IMR-90 (cell line): ENCODE measurements around the gene MESP2. TPM values are rescaled to one million over a fixed set of nuclear protein-coding genes. Genes with fewer than 3 reads are reported as not detected.

ENCODE experiments used
- ATAC-seq: fragments of 200-7000 bp; cut with Tn5 transposase; 2 replicates; pipeline ENCODE4 v1.9.1; 2020; ENCODE audit warnings: low read depth, mild to moderate bottlenecking, moderate library complexity
- BruUV-seq: library from RNA; stranded (reverse); fragments of 400-500 nt; replicated peaks from 2 replicates; lab custom pipeline; 2021; lab: Mats Ljungman, UMichigan
- CTCF ChIA-PET: fragments of 300-600 bp; formaldehyde crosslinking; extraction: SDS; loops from one replicate; lab custom pipeline; 2021; ENCODE audit warnings: antibody characterized with exemption; lab: Yijun Ruan, JAX
- POLR2A ChIA-PET: fragments of 300-600 bp; sonication (Branson Sonifier 250); formaldehyde crosslinking; loops from one replicate; lab custom pipeline; 2022; ENCODE audit warnings: antibody characterized with exemption; ENCODE audit not compliant: unreplicated experiment; lab: Charles Lee
- DNase-seq: peaks from one replicate; pipeline ENCODE4 v3.0.0; 2013
- H2AFZ ChIP-seq: replicated peaks from 2 replicates; pipeline ENCODE3; 2013; ENCODE audit warnings: low read length, mild to moderate bottlenecking; ENCODE audit not compliant: poor library complexity
- H2AK5ac ChIP-seq: 2 replicates; pipeline ENCODE4 v1.6.1; 2013; ENCODE audit warnings: low read depth, low read length, inconsistent platforms
- H2AK9ac ChIP-seq: replicated peaks from 2 replicates; pipeline ENCODE3; 2013; ENCODE audit warnings: mild to moderate bottlenecking, low read depth, low read length, moderate library complexity; ENCODE audit not compliant: poor library complexity
- H2BK120ac ChIP-seq: 2 replicates; pipeline ENCODE4 v1.6.1; 2013; ENCODE audit warnings: low read depth, low read length, inconsistent platforms
- H2BK15ac ChIP-seq: 3 replicates; pipeline ENCODE4 v1.6.1; 2013; ENCODE audit warnings: low read depth, low read length, inconsistent platforms
- H2BK20ac ChIP-seq: 2 replicates; pipeline ENCODE4 v1.6.1; 2013; ENCODE audit warnings: low read depth, mild to moderate bottlenecking, inconsistent platforms, low read length, moderate library complexity
- H2BK5ac ChIP-seq: 2 replicates; pipeline ENCODE4 v1.6.1; 2013; ENCODE audit warnings: mild to moderate bottlenecking, low read depth, low read length, inconsistent platforms; ENCODE audit not compliant: poor library complexity, severe bottlenecking
- H3K14ac ChIP-seq: replicated peaks from 2 replicates; pipeline ENCODE4 v1.6.1; 2013; ENCODE audit warnings: low read depth, low read length, inconsistent platforms
- H3K18ac ChIP-seq: 2 replicates; pipeline ENCODE4 v1.6.1; 2013; ENCODE audit warnings: low read depth, low read length, control low read depth
- H3K23ac ChIP-seq: 2 replicates; pipeline ENCODE4 v1.6.1; 2013; ENCODE audit warnings: low read depth, low read length, inconsistent platforms
- H3K27ac ChIP-seq: 2 replicates; pipeline ENCODE4 v1.5.1; 2013; ENCODE audit warnings: mild to moderate bottlenecking, control low read depth, low read length; ENCODE audit not compliant: insufficient read depth
- H3K27me3 ChIP-seq: 2 replicates; pipeline ENCODE4 v1.6.1; 2013; ENCODE audit warnings: low read length; ENCODE audit not compliant: control insufficient read depth, insufficient read depth
- H3K36me3 ChIP-seq: 2 replicates; pipeline ENCODE4 v1.6.1; 2013; ENCODE audit warnings: low read length, mixed read lengths; ENCODE audit not compliant: control insufficient read depth, insufficient read depth
- H3K4ac ChIP-seq: 2 replicates; pipeline ENCODE4 v1.6.1; 2013; ENCODE audit warnings: low read depth, low read length, inconsistent platforms
- H3K4me1 ChIP-seq: 2 replicates; pipeline ENCODE4 v1.6.1; 2013; ENCODE audit warnings: low read length, mixed read lengths; ENCODE audit not compliant: control insufficient read depth, insufficient read depth
- H3K4me2 ChIP-seq: 2 replicates; pipeline ENCODE4 v1.6.1; 2013; ENCODE audit warnings: low read depth, mild to moderate bottlenecking, control low read depth, low read length, moderate library complexity
- H3K4me3 ChIP-seq: 2 replicates; pipeline ENCODE4 v1.5.1; 2013; ENCODE audit warnings: low read depth, mild to moderate bottlenecking, control low read depth, low read length, moderate library complexity; ENCODE audit not compliant: insufficient read depth
- H3K56ac ChIP-seq: 2 replicates; pipeline ENCODE4 v1.6.1; 2013; ENCODE audit warnings: low read length, inconsistent platforms; ENCODE audit not compliant: insufficient read depth; ENCODE audit errors: extremely low read depth
- H3K79me1 ChIP-seq, 2 experiments: 2 replicates each; pipeline ENCODE4 v1.6.1; 2013; ENCODE audit warnings: low read length in 2 of 2, inconsistent platforms in 1 of 2, low read depth in 1 of 2
- H3K9ac ChIP-seq: 2 replicates; pipeline ENCODE4 v1.6.1; 2013; ENCODE audit warnings: low read depth, low read length, control low read depth
- H3K9me1 ChIP-seq: 2 replicates; pipeline ENCODE4 v1.6.1; 2013; ENCODE audit warnings: low read length, inconsistent platforms; ENCODE audit not compliant: insufficient read depth
- H3K9me3 ChIP-seq: 2 replicates; pipeline ENCODE4 v1.6.1; 2013; ENCODE audit warnings: low read length; ENCODE audit not compliant: control insufficient read depth, insufficient read depth
- H4K20me1 ChIP-seq: 2 replicates; pipeline ENCODE4 v1.6.1; 2013; ENCODE audit warnings: low read length, inconsistent platforms; ENCODE audit not compliant: insufficient read depth
- H4K5ac ChIP-seq: 2 replicates; pipeline ENCODE4 v1.6.1; 2013; ENCODE audit warnings: mild to moderate bottlenecking, low read depth, low read length, control low read depth
- H4K8ac ChIP-seq, 2 experiments: 2 replicates each; pipeline ENCODE4 v1.6.1; 2013; ENCODE audit warnings: low read depth in 2 of 2, low read length in 2 of 2, control low read depth in 1 of 2, inconsistent platforms in 1 of 2
- H4K91ac ChIP-seq: 2 replicates; pipeline ENCODE4 v1.6.1; 2013; ENCODE audit warnings: low read depth, low read length, inconsistent platforms; ENCODE audit not compliant: insufficient read depth
- BHLHE40 ChIP-seq: fragments of 150-350 bp; IDR thresholded peaks from 2 replicates; pipeline ENCODE4 v1.6.1; 2016; ENCODE audit warnings: mild to moderate bottlenecking, low read depth, low read length
- CHD1 ChIP-seq: IDR thresholded peaks from 2 replicates; pipeline ENCODE4 v1.6.1; 2012; ENCODE audit warnings: low read depth, low read length, improper control_type of control experiment
- ELK1 ChIP-seq: fragments of 150-350 bp; IDR thresholded peaks from 2 replicates; pipeline ENCODE4 v1.6.1; 2016; ENCODE audit warnings: low read depth, mild to moderate bottlenecking, low read length, moderate library complexity, borderline replicate concordance
- MAFK ChIP-seq: IDR thresholded peaks from 2 replicates; pipeline ENCODE4 v1.6.1; 2012; ENCODE audit warnings: low read depth, low read length, improper control_type of control experiment
- MAZ ChIP-seq: IDR thresholded peaks from 2 replicates; pipeline ENCODE4 v1.6.1; 2012; ENCODE audit warnings: low read depth, mild to moderate bottlenecking, low read length, improper control_type of control experiment, moderate library complexity, borderline replicate concordance
- NFE2L2 ChIP-seq: fragments of 150-350 bp; IDR thresholded peaks from 2 replicates; pipeline ENCODE4 v1.6.1; 2016; ENCODE audit warnings: low read depth, mild to moderate bottlenecking, low read length
- POLR2A ChIP-seq: IDR thresholded peaks from 2 replicates; pipeline ENCODE4 v1.6.1; 2012; ENCODE audit warnings: mild to moderate bottlenecking, low read depth, low read length
- RAD21 ChIP-seq: IDR thresholded peaks from 2 replicates; pipeline ENCODE4 v1.6.1; 2012; ENCODE audit warnings: low read length, improper control_type of control experiment
- RCOR1 ChIP-seq: IDR thresholded peaks from 2 replicates; pipeline ENCODE4 v1.6.1; 2012; ENCODE audit warnings: mild to moderate bottlenecking, low read length, improper control_type of control experiment; ENCODE audit not compliant: insufficient replicate concordance
- RFX5 ChIP-seq: IDR thresholded peaks from 2 replicates; pipeline ENCODE4 v1.8.0; 2012; ENCODE audit warnings: low read depth, mild to moderate bottlenecking, low read length, moderate library complexity
- USF2 ChIP-seq: fragments of 150-350 bp; IDR thresholded peaks from 2 replicates; pipeline ENCODE4 v1.6.1; 2017; ENCODE audit warnings: mild to moderate bottlenecking, antibody characterized with exemption, low read length, low read depth
- WGBS, 2 experiments: methylation state at CpG; one replicate each; pipeline versions ENCODE4 v1.1.5 to v1.1.7; 2013; ENCODE audit warnings: missing lambda C conversion rate in 2 of 2; ENCODE audit not compliant: insufficient read length in 1 of 2; ENCODE audit errors: extremely low coverage in 2 of 2; 5-methylcytosine and 5-hydroxymethylcytosine counted together
- dilution Hi-C: fragments of 300-500 bp; cut with HindIII; formaldehyde crosslinking; loops from one replicate; pipeline ENCODE4 v1.14.3; 2018; ENCODE audit warnings: low sequenced_read_pairs; ENCODE audit not compliant: unreplicated experiment
- in situ Hi-C: fragments of 300-500 bp; cut with MboI; formaldehyde crosslinking; loops from 3 replicates; pipeline ENCODE4 v1.14.3; 2019; ENCODE audit warnings: low sequenced_read_pairs, inconsistent platforms, mixed read lengths
- intact Hi-C: fragments of 100-400 bp; cut with micrococcal nuclease; formaldehyde crosslinking; loops from 2 replicates; pipeline ENCODE4 v1.10.0; 2022
- polyA plus RNA-seq, 3 experiments: library from polyadenylated mRNA; depleted of rRNA; stranded (reverse); fragments of >200 nt; gene quantifications; 2 replicates each; pipeline ENCODE4 v1.2.3, GENCODE V29; 2012; ENCODE audit warnings: low replicate concordance in 1 of 3
- total RNA-seq: library from RNA; depleted of rRNA; stranded (reverse); fragments of >200 nt; gene quantifications from 2 replicates; pipeline ENCODE4 v1.2.3, GENCODE V29; 2012

Gene MESP2
- total and polyA plus RNA-seq, 2 of the 4 experiments (the other 2 are of a cell fraction), result 0.18 to 0.32 TPM

GRCh38 chr15:89745768-89746167, 30.4 kb upstream of the MESP2 start:
- no peak overlapping the region for H2BK20ac ChIP-seq
- no peak overlapping the region for H3K9ac ChIP-seq
- H3K79me1 ChIP-seq, result no peaks in the 10 kb centered on the region
- H4K91ac ChIP-seq, result no peak overlapping the region
- H2AFZ ChIP-seq, result peak overlapping the region; percentile 49
- no peak overlapping the region for H2BK120ac ChIP-seq
- H3K27me3 ChIP-seq, result peaks cover 48% of the 10 kb centered on the region
- H3K27ac ChIP-seq, result no peak overlapping the region
- no peaks in the 10 kb centered on the region for H4K20me1 ChIP-seq
- no peak for ATAC-seq
- POLR2A ChIA-PET, result no interaction called here
- no peak overlapping the region for H3K4ac ChIP-seq
- intact Hi-C loops (no loop called here), in situ Hi-C loops (no loop called here), dilution Hi-C loops (no loop called here)
- 100% methylated on average over 1 of the region's 1 CpG; no CpG with 5 or more reads in 1 of the 2 experiments for WGBS, 2 experiments
- CTCF ChIA-PET, result interaction anchor here (0.7 kb wide), 1 partner anchor 129 kb away, joined by 3 read pairs; no protein-coding TSS in a partner anchor
- H3K14ac ChIP-seq, result no peak overlapping the region
- H3K9me3 ChIP-seq, result no peaks in the 10 kb centered on the region
- no peak overlapping the region for H3K56ac ChIP-seq
- no TSS peak for BruUV-seq
- H3K4me1 ChIP-seq, result no peaks in the 10 kb centered on the region
- no peak for TF ChIP-seq RCOR1
- no peak for TF ChIP-seq MAZ
- no peak for TF ChIP-seq POLR2A
- no peak for TF ChIP-seq MAFK
- no peak for TF ChIP-seq CHD1
- TF ChIP-seq USF2, result no peak
- TF ChIP-seq RFX5, result no peak
- TF ChIP-seq RAD21, result no peak
- no peak for TF ChIP-seq ELK1
- no peak for TF ChIP-seq BHLHE40
- TF ChIP-seq NFE2L2, result no peak
- H4K8ac ChIP-seq, result no peak overlapping the region
- H4K5ac ChIP-seq, result no peak overlapping the region
- no peak overlapping the region for H3K18ac ChIP-seq
- H2BK15ac ChIP-seq, result no peak overlapping the region
- no peaks in the 10 kb centered on the region for H3K36me3 ChIP-seq
- H3K23ac ChIP-seq, result no peak overlapping the region
- no peak overlapping the region for H3K4me2 ChIP-seq
- no peak overlapping the region for H2BK5ac ChIP-seq
- H2AK9ac ChIP-seq, result no peak overlapping the region
- DNase-seq, result no peak
- H3K4me3 ChIP-seq, result no peak overlapping the region
- no peak overlapping the region for H2AK5ac ChIP-seq
- no peaks in the 10 kb centered on the region for H3K9me1 ChIP-seq
